ENCODE data around the gene VEZT.

- TF ChIP-seq CTCF (IDR thresholded peaks at IDR 0.05) (no peak), POLR2A (IDR thresholded peaks at IDR 0.05) (no peak), EP300 (IDR thresholded peaks at IDR 0.05) (no peak), POLR2AphosphoS5 (IDR thresholded peaks at IDR 0.05) (no peak)
Observed at GRCh38 chr12:95325501-95325900, 107.9 kb downstream of the VEZT start.
